Hepatocyte (in vitro differentiated cells): ENCODE measurements around the gene ASPSCR1. TPM values are rescaled to one million over a fixed set of nuclear protein-coding genes. Genes with fewer than 3 reads are reported as not detected.
A peak's percentile ranks its signal among the peaks of the same experiment; 100 is the strongest.

Experiments
- DNase-seq: peaks from one replicate; pipeline ENCODE4 v3.0.0-alpha.2; 2016; ENCODE audit warnings: low spot score
- H2AFZ ChIP-seq: fragments of 200-600 bp; sonication (generic); 2 replicates; pipeline ENCODE4 v1.6.0; 2016; ENCODE audit warnings: antibody characterized with exemption, mild to moderate bottlenecking
- H3K27ac ChIP-seq: fragments of 200-600 bp; sonication (generic); 2 replicates; pipeline ENCODE4 v1.5.1; 2016; ENCODE audit warnings: mild to moderate bottlenecking
- H3K27me3 ChIP-seq: fragments of 200-600 bp; sonication (generic); 2 replicates; pipeline ENCODE4 v1.6.1; 2016
- H3K36me3 ChIP-seq: fragments of 200-600 bp; sonication (generic); replicated peaks from 2 replicates; pipeline ENCODE4 v1.5.1; 2016; ENCODE audit warnings: low read depth; ENCODE audit not compliant: insufficient read depth
- H3K4me1 ChIP-seq: fragments of 200-600 bp; sonication (generic); 2 replicates; pipeline ENCODE4 v1.5.1; 2016; ENCODE audit warnings: mild to moderate bottlenecking, moderate library complexity; ENCODE audit not compliant: insufficient read depth
- H3K4me2 ChIP-seq: fragments of 200-600 bp; sonication (generic); 2 replicates; pipeline ENCODE4 v1.6.0; 2016
- H3K4me3 ChIP-seq: fragments of 200-600 bp; sonication (generic); 2 replicates; pipeline ENCODE4 v1.5.1; 2016; ENCODE audit warnings: mild to moderate bottlenecking
- H3K79me2 ChIP-seq: fragments of 200-600 bp; sonication (generic); 2 replicates; pipeline ENCODE4 v1.6.0; 2017; ENCODE audit warnings: mild to moderate bottlenecking
- H3K9me2 ChIP-seq: fragments of 200-600 bp; sonication (generic); replicated peaks from 2 replicates; pipeline ENCODE4 v1.6.0; 2017; ENCODE audit warnings: mild to moderate bottlenecking; ENCODE audit not compliant: insufficient read depth
- H3K9me3 ChIP-seq: fragments of 200-600 bp; sonication (generic); 2 replicates; pipeline ENCODE4 v1.5.1; 2016; ENCODE audit warnings: low read depth, mild to moderate bottlenecking
- H4K20me1 ChIP-seq: fragments of 200-600 bp; sonication (generic); 2 replicates; pipeline ENCODE4 v1.6.0; 2016; ENCODE audit warnings: mild to moderate bottlenecking; ENCODE audit not compliant: insufficient read depth, poor library complexity, severe bottlenecking
- EZH2 ChIP-seq: fragments of 200-600 bp; sonication (generic); IDR thresholded peaks from 2 replicates; pipeline ENCODE4 v1.6.1; 2016; ENCODE audit warnings: antibody characterized with exemption, mild to moderate bottlenecking, borderline replicate concordance
- EZH2phosphoT487 ChIP-seq: fragments of 200-600 bp; sonication (generic); IDR thresholded peaks from one replicate; pipeline ENCODE4 v1.6.1; 2018; ENCODE audit warnings: antibody characterized with exemption, mild to moderate bottlenecking, low read depth, moderate library complexity; ENCODE audit not compliant: unreplicated experiment, severe bottlenecking
- WGBS: methylation state at CpG from one replicate; pipeline ENCODE4 v1.1.6; 2016; ENCODE audit warnings: low lambda C conversion rate; ENCODE audit errors: missing lambda C conversion rate; 5-methylcytosine and 5-hydroxymethylcytosine counted together
- polyA plus RNA-seq: library from polyadenylated mRNA; unstranded; fragments of >200 nt; fragmentation: Nextera tagmentation; extraction: Ambion mirVana; gene quantifications from 2 replicates; pipeline ENCODE4 v1.2.1, GENCODE V29; 2016
- total RNA-seq: library from RNA; depleted of rRNA; stranded (reverse); fragments of >200 nt; gene quantifications from 2 replicates; pipeline ENCODE4 v1.2.3, GENCODE V29; 2014
- TF ChIP-seq, protein P1 (sequence below): fragments of 200-600 bp; sonication (generic); IDR thresholded peaks from 2 replicates; pipeline ENCODE4 v1.5.1; 2016; ENCODE audit warnings: antibody characterized with exemption, mild to moderate bottlenecking; ENCODE audit not compliant: poor library complexity

The ASPSCR1 gene
- total and polyA plus RNA-seq, 2 experiments from 2014 or later = 28.4 to 45.9 TPM

DNA sequence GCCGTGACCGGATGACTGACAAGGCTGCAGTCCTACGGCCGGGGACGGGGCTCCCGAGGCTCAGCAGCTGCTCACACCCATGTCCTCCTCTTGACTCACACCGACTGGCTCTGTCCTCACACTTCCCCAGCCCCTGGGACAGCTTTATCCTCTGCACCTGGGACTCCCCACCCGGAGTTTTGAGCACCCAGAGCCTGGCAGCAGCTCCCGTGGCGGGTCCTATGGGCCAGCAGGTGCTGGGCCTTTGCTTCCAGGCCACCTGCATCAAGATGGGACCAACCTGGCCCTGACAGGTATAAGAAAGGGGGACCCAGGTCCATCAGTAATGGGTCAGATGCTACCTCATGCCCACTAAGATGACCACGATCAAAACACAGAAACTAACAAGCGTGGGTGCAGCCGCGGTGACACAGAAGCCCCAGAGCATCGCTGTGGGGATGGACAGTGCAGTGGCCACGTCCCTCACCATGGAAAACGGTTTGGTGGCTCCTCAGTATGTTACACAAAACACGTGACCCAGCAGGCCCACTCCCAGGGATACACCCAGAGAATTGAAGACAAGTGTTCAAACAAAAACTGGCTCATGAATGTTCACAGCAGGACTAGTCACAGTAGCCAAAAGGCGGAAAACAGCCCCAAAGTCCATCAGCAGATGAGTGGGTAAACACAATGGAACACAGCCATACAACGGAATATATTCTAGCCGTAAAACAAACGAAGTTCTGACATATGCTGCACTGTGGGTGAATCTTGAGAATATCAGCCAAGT lies 13.2 kb upstream of the ASPSCR1 start:
- Histone ChIP-seq H2AFZ (no peak overlapping the region), H3K4me3 (no peak overlapping the region), H3K27me3 (peaks cover 44% of the 10 kb centered on the region), H3K79me2 (no peaks in the 10 kb centered on the region), H3K4me1 (peaks cover 34% of the 10 kb centered on the region), H3K27ac (no peak overlapping the region), H3K9me2 (no peaks in the 10 kb centered on the region), H3K4me2 (no peak overlapping the region), H3K36me3 (no peaks in the 10 kb centered on the region), H4K20me1 (no peaks in the 10 kb centered on the region), H3K9me3 (no peaks in the 10 kb centered on the region)
- 77% methylated on average over 20 of the region's 22 CpGs for WGBS
- TF ChIP-seq, protein P1, sequence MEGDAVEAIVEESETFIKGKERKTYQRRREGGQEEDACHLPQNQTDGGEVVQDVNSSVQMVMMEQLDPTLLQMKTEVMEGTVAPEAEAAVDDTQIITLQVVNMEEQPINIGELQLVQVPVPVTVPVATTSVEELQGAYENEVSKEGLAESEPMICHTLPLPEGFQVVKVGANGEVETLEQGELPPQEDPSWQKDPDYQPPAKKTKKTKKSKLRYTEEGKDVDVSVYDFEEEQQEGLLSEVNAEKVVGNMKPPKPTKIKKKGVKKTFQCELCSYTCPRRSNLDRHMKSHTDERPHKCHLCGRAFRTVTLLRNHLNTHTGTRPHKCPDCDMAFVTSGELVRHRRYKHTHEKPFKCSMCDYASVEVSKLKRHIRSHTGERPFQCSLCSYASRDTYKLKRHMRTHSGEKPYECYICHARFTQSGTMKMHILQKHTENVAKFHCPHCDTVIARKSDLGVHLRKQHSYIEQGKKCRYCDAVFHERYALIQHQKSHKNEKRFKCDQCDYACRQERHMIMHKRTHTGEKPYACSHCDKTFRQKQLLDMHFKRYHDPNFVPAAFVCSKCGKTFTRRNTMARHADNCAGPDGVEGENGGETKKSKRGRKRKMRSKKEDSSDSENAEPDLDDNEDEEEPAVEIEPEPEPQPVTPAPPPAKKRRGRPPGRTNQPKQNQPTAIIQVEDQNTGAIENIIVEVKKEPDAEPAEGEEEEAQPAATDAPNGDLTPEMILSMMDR = no peak
- no peak for TF ChIP-seq EZH2
- DNase-seq = no peak

DNA sequence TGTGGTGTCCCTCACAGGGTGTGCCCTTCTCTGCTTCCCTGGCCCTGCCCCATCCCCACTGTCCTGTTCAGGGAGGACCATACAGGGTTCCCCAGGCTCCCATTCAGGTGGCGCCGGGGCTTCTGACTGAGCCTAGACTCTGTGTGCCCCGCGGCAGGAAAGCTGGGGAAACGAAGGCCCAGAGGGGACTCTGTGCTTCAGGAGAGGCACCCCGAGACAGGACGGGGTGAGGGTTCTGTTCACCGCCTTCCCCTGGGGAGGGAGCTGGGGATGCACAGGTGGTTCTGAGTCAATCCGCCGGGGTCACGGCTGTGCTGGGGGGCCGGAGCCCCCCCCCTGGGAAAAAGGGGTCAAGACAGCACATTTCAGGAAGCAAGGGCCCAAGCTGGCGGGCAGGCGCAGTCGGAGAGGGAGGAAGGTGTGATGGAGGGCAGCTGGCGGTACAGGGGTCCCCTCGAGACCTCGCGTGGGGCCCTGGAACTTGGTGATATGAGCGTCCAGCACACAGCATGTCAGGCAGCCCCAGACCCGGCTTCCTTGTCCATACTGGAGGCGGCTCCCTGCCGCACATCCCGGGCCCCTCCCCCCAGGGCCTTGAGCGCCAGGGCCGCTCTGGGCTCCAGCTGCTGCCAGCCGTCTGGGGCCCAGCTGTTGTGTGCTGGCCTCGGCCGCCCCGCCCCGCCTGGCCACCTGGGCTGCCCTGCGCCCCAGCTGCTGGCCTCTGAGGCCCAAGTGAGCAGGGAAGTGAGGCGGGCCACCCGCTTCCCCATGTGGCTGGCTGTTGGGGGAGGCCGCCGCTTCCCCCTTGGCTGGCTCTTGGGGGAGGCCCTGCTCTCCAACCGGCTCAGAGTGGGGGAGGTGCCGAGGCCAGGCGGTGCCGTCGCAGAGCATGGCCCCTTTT lies 10.8 kb upstream of the ASPSCR1 start:
- no peaks in the 10 kb centered on the region for H3K79me2 ChIP-seq
- peaks cover 31% of the 10 kb centered on the region for H3K27me3 ChIP-seq
- H3K9me3 ChIP-seq = no peaks in the 10 kb centered on the region
- 59% methylated on average over 32 of the region's 41 CpGs for WGBS
- TF ChIP-seq EZH2 (no peak), EZH2phosphoT487 (no peak)
- TF ChIP-seq, protein P1 = no peak
- no peaks in the 10 kb centered on the region for H3K9me2 ChIP-seq
- H2AFZ ChIP-seq = no peak overlapping the region
- DNase-seq = peak; percentile 80
- H3K27ac ChIP-seq = peak overlapping the region; percentile 12
- no peaks in the 10 kb centered on the region for H4K20me1 ChIP-seq
- no peaks in the 10 kb centered on the region for H3K36me3 ChIP-seq
- H3K4me2 ChIP-seq = peak overlapping the region; percentile 65
- peaks cover 23% of the 10 kb centered on the region for H3K4me1 ChIP-seq
- no peak overlapping the region for H3K4me3 ChIP-seq

DNA sequence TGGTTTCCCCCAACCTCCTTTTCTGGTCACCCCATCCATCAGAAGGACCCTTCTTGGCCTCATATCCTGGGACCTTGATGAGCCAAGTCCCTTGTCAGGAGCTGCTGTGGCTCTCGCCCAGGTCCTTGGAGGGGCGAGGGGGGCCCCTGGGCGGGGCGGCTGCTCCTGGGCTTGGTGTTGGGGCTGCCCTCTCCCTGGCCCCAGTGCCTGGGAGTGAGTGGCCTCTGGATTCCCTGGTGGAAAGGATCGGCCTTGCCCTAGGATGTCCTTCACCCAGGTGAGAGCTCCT lies 10.2 kb upstream of the ASPSCR1 start:
- no peak for DNase-seq
- H3K4me2 ChIP-seq = peak overlapping the region; percentile 65
- no peaks in the 10 kb centered on the region for H3K36me3 ChIP-seq
- no peak overlapping the region for H2AFZ ChIP-seq
- H3K27me3 ChIP-seq = peaks cover 25% of the 10 kb centered on the region
- H3K79me2 ChIP-seq = no peaks in the 10 kb centered on the region
- H3K9me2 ChIP-seq = no peaks in the 10 kb centered on the region
- H3K9me3 ChIP-seq = no peaks in the 10 kb centered on the region
- TF ChIP-seq EZH2 (no peak), EZH2phosphoT487 (no peak)
- TF ChIP-seq, protein P1 = no peak
- H3K27ac ChIP-seq = peak overlapping the region; percentile 12
- 76% methylated on average over 5 of the region's 5 CpGs for WGBS
- H3K4me3 ChIP-seq = no peak overlapping the region
- H4K20me1 ChIP-seq = no peaks in the 10 kb centered on the region
- peaks cover 23% of the 10 kb centered on the region for H3K4me1 ChIP-seq
